Retinal pigment epithelial cell (primary cell): Measurements from ENCODE around the gene SLX4IP.

Source experiments
- DNase-seq: peaks from one replicate; pipeline ENCODE4 v3.0.0-alpha.2; 2010; ENCODE audit warnings: low read depth
- H3K4me3 ChIP-seq: 2 replicates; pipeline ENCODE4 v1.5.1; 2011; ENCODE audit warnings: mild to moderate bottlenecking, low read length, control low read depth, moderate library complexity
- TF ChIP-seq, protein P1 (sequence below): conservative IDR thresholded peaks from 2 replicates; pipeline ENCODE4 v1.5.1; 2011; ENCODE audit warnings: low read depth, low read length, control low read depth, inconsistent platforms

Gene SLX4IP

DNA sequence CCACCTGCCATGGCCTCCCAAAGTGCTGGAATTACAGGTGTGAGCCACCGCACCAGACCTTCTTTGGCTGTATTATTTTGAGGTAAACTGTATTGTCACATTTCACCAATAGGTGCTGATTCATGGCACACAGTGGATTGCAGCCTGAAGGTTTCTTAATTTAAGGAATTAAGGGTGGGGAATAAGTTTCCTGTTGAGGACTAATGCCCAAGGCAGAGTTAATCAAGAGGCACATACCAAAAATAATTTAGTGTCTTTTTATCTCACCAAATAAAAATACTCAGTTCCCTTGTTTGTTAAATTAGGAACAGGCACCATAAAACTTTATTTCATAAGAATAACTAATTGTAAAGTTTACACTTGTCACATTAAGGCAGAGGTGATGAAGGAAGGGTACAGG is 103.7 kb downstream of the SLX4IP start:
- no peak for DNase-seq
- no peak overlapping the region for H3K4me3 ChIP-seq
- TF ChIP-seq, protein P1, sequence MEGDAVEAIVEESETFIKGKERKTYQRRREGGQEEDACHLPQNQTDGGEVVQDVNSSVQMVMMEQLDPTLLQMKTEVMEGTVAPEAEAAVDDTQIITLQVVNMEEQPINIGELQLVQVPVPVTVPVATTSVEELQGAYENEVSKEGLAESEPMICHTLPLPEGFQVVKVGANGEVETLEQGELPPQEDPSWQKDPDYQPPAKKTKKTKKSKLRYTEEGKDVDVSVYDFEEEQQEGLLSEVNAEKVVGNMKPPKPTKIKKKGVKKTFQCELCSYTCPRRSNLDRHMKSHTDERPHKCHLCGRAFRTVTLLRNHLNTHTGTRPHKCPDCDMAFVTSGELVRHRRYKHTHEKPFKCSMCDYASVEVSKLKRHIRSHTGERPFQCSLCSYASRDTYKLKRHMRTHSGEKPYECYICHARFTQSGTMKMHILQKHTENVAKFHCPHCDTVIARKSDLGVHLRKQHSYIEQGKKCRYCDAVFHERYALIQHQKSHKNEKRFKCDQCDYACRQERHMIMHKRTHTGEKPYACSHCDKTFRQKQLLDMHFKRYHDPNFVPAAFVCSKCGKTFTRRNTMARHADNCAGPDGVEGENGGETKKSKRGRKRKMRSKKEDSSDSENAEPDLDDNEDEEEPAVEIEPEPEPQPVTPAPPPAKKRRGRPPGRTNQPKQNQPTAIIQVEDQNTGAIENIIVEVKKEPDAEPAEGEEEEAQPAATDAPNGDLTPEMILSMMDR: no peak

DNA sequence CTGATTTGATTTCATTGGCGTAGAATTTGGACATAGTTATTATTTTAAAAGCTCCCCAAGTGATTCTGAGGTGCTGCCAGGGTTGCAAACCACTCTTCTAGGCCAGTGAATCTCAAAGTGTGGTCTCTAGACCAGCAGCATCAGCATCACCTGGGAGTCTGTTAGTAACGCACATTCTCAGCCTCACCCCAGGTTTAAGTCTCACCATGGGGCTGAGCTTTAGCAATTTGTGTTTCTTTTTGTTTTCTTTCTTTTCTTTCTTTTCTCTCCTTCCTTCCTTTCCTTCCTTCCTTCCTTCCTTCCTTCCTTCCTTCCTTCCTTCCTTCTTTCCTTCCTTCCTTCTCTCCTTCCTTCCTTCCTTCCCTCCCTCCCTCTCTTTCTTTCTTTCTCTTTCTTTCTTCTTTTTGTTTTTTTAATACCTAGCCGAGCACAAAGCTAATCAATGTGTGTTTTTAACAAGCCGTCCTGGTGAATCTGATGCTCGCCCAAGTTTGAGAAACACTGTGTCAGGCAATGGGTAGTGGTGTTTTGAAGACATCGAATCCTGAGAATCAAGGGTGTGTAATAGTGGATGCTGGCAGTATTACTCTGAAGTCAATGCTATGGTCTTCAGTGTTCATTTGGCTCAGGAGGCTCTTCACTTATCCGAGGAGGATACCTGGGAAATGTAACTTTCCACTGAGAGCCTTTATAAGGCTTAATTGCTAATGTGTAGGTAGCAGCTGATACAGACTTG is 104.9 kb downstream of the SLX4IP start:
- no peak for DNase-seq
- no peak overlapping the region for H3K4me3 ChIP-seq
- TF ChIP-seq, protein P1: no peak

DNA sequence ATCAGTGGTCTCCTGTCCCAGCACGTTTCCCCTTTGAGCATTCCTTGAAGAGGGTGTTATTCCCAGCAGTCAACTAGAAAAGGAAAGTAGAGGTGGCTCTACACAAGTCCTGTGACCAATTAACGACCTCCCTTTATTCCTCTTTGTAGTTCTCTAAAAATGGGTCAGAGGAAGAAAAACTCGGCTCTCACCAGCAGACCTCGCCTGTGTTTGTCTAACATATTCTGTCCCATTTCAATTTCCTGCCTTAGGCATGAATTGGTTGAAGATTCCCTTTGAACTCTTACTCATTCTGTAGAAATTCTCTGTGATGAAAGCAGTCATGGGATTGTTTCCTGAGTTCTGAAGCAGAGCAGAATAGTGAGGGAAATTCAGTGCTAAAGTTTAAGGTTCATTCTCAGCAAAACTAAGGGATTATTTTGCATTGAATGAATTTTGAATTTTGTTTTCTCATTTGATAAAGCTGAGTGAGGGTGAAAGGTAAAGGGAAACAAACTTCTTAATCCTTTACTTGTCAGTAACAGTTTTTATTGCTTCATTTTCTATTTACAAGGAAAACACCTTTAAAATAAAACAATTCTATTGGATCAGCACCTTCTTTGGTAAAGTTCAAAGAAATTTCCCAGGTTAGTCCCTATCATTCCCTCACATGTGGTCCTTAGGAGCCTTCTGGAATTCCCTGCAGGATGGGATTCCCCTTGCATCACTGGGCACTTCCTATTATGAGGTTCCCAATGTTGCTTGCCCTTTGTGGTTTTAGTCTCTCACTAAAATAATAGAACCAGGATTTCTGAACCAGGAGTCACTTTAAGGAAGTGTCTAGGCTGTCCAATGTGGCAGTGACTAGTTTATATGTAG is 105.8 kb downstream of the SLX4IP start:
- H3K4me3 ChIP-seq: no peak overlapping the region

DNA sequence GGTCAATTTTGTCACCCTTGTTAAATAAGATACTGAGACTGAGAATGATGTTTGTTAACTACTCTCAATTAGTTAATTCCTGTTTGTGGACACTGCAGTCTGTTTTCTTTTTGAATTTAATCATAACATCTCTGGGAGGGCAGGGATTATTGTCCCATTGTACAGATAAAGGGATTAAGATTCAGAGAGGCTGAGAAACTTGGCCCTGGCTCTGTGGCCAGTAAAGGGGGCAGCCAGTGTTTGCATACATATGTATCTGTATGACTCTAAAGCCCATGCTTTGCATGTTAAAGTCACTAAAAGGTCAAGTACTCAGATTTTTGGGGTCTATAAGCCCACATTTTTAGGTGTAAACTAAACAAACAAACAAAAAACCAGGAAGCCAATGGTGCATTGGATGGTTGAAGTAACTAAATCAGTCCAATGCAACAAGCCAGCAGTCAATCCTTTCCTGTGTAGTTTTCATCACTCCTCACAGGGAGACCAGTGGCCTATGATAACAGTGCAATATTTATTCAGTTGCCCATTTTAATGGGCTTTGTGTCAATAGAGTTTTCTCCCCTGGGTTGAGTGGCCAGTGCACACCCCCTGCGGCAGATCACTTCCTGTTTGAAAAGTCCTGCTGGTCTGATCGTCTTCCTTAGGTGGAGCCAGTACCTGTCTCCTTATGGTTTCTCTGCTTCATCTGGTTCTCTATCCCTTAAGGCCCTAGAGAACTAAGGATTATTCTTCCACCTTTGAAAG is 106.7 kb downstream of the SLX4IP start:
- DNase-seq: no peak
- H3K4me3 ChIP-seq: no peak overlapping the region
- TF ChIP-seq, protein P1: no peak

More for the DNA sequence above, 105.8 kb downstream of the SLX4IP start:
- TF ChIP-seq, protein P1: no peak
- peak; percentile 74 for DNase-seq

DNA sequence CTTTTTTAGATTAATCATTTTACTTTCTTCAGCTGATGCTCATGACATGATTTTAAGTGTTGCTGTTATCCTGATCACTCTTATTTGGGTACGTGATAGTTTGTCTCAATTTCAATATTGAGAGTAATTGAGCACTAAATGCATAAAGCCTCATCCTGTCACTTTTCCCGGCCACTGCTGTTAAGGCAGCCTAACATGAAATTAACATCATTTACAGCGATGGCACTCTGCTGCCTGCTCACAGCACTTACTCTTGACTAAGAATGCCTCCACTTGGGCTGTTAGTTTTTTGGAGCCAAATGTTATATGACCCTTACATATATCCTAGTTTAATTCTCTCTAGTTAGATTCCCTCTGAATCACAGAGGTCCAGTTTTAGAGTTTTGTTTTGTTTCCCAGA is 107.3 kb downstream of the SLX4IP start:
- no peak overlapping the region for H3K4me3 ChIP-seq
- TF ChIP-seq, protein P1: no peak
- DNase-seq: no peak

DNA sequence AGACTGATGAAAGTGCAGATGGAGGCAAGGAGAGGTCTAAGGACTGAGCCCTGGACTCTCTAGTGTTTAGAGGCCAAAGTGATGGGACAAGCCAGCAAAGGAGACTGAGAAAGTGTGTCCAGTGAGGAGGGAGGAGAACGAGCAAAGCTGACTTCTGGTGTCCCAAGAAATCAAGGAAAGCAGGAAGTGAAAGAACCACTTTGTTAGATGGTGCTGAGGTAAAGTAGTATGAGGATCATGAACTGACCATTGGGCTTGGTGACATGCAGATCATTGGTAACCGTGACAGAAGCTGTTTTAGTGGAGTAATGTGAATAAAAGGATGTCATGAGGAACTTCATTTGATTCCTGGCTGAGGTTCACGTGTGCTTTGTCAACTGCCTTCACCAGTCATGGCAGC is 108.4 kb downstream of the SLX4IP start:
- TF ChIP-seq, protein P1: no peak
- DNase-seq: no peak
- no peak overlapping the region for H3K4me3 ChIP-seq
